HepG2 (cell line): Measurements from ENCODE around the gene BCDIN3D. TPM values are rescaled to one million over a fixed set of nuclear protein-coding genes. Genes with fewer than 3 reads are reported as not detected.

Experiments
- ATAC-seq: fragments of 200-7000 bp; cut with Tn5 transposase; 3 replicates; pipeline ENCODE4 v1.9.1; 2020; ENCODE audit warnings: mild to moderate bottlenecking, moderate library complexity
- BruUV-seq: library from RNA; stranded (reverse); fragments of 400-500 nt; replicated peaks from 2 replicates; lab custom pipeline; 2021; lab: Mats Ljungman, UMichigan
- CTCF ChIA-PET: fragments of 300-600 bp; formaldehyde crosslinking; extraction: SDS; loops from one replicate; lab custom pipeline; 2021; ENCODE audit warnings: low total read pairs, inconsistent platforms, low intra/inter-chr PET ratio; lab: Yijun Ruan, JAX
- POLR2A ChIA-PET: fragments of 350-600 bp; sonication (Branson Sonifier 250); formaldehyde crosslinking; loops from one replicate; lab custom pipeline; 2020; ENCODE audit warnings: antibody characterized with exemption, inconsistent platforms; lab: Yijun Ruan, JAX
- DNase-seq: peaks from one replicate; pipeline ENCODE4 v3.0.0-alpha.2; 2015; ENCODE audit warnings: low spot score
- FAIRE-seq: peaks from 3 replicates; lab custom pipeline; 2011; peaks lifted over from hg19 to GRCh38; lab: Jason Lieb, UNC
- H2AFZ ChIP-seq: one replicate; pipeline ENCODE4 v1.6.1; 2011; ENCODE audit warnings: low read length, inconsistent platforms
- H3K27ac ChIP-seq: fragments of 300-600 bp; 3 replicates; pipeline ENCODE4 v1.8.0; 2011; ENCODE audit warnings: mixed run types, mild to moderate bottlenecking, mixed read lengths, low read length, inconsistent platforms; ENCODE audit not compliant: insufficient read depth; ENCODE audit errors: extremely low read length
- H3K27me3 ChIP-seq, 2 experiments: fragments of 200-600 bp in 1 of 2; 2 replicates in 1 of 2; 3 replicates in 1 of 2; pipeline versions ENCODE4 v1.6.0 to v1.8.0; 2011; ENCODE audit warnings: low read length in 2 of 2, mild to moderate bottlenecking in 2 of 2, moderate library complexity in 2 of 2, inconsistent platforms in 1 of 2; ENCODE audit not compliant: insufficient read depth in 2 of 2, control insufficient read depth in 1 of 2
- H3K36me3 ChIP-seq, 2 experiments: fragments of 200-600 bp in 1 of 2; replicated peaks in 1 of 2; 2 replicates in 1 of 2; 3 replicates in 1 of 2; pipeline versions ENCODE4 v1.5.1 to v1.8.0; 2011; ENCODE audit warnings: low read length in 2 of 2, inconsistent platforms in 1 of 2; ENCODE audit not compliant: insufficient read depth in 2 of 2, control insufficient read depth in 1 of 2
- H3K4me1 ChIP-seq: 2 replicates; pipeline ENCODE4 v1.5.1; 2012; ENCODE audit warnings: low read length, inconsistent platforms; ENCODE audit not compliant: insufficient read depth
- H3K4me2 ChIP-seq: 2 replicates; pipeline ENCODE4 v1.6.0; 2011; ENCODE audit warnings: low read depth, low read length, inconsistent platforms
- H3K4me3 ChIP-seq, 3 experiments: fragments of 200-600 bp in 1 of 3; sonication (generic), shearing (Covaris generic) in 1 of 3; replicated peaks in 1 of 3; 2 replicates each; pipeline ENCODE4 v1.5.1; 2011 to 2016; ENCODE audit warnings: low read length in 3 of 3, inconsistent platforms in 2 of 3, low read depth in 2 of 3, mild to moderate bottlenecking in 2 of 3, control low read depth in 1 of 3, mixed read lengths in 1 of 3; ENCODE audit not compliant: insufficient read depth in 1 of 3
- H3K79me2 ChIP-seq: one replicate; pipeline ENCODE4 v1.6.1; 2011; ENCODE audit warnings: low read length, inconsistent platforms; ENCODE audit not compliant: insufficient read depth
- H3K9ac ChIP-seq: 2 replicates; pipeline ENCODE4 v1.6.0; 2011; ENCODE audit warnings: mild to moderate bottlenecking, low read depth, low read length, inconsistent platforms; ENCODE audit not compliant: insufficient read depth
- H3K9me3 ChIP-seq: 2 replicates; pipeline ENCODE4 v1.5.1; 2012; ENCODE audit warnings: mild to moderate bottlenecking, low read length
- H4K20me1 ChIP-seq: 2 replicates; pipeline ENCODE4 v1.6.0; 2011; ENCODE audit warnings: inconsistent platforms, mild to moderate bottlenecking, low read length, moderate library complexity; ENCODE audit not compliant: insufficient read depth
- ATAD3A ChIP-seq: sonication (generic); formaldehyde crosslinking; IDR thresholded peaks from 2 replicates; pipeline ENCODE4 v1.4.0; 2020; ENCODE audit warnings: missing genetic modification reagents
- DNMT3B ChIP-seq: conservative IDR thresholded peaks from 2 replicates; pipeline ENCODE4 v1.6.1; 2016; ENCODE audit warnings: missing biosample characterization, control low read depth
- EP300 ChIP-seq, 3 experiments: sonication (generic) in 1 of 3; formaldehyde crosslinking in 1 of 3; IDR thresholded peaks; 2 replicates each; pipeline versions ENCODE4 v1.5.1 to v1.6.1; 2011 to 2020; ENCODE audit warnings: low read depth in 2 of 3, low read length in 2 of 3, borderline replicate concordance in 1 of 3, improper control_type of control experiment in 1 of 3, mild to moderate bottlenecking in 1 of 3, missing genetic modification reagents in 1 of 3, moderate library complexity in 1 of 3
- ETV5 ChIP-seq: IDR thresholded peaks from 2 replicates; pipeline ENCODE4 v1.6.1; 2018; ENCODE audit warnings: missing biosample characterization, missing genetic modification reagents, inconsistent platforms, borderline replicate concordance
- FOXK1 ChIP-seq: sonication (generic); formaldehyde crosslinking; IDR thresholded peaks from 2 replicates; pipeline ENCODE4 v1.4.0; 2020; ENCODE audit warnings: low read depth, missing genetic modification reagents, borderline replicate concordance
- HMGA1 ChIP-seq: sonication (generic); formaldehyde crosslinking; conservative IDR thresholded peaks from 2 replicates; pipeline ENCODE4 v1.4.0; 2020; ENCODE audit warnings: missing genetic modification reagents
- PAX8 ChIP-seq: sonication (generic); formaldehyde crosslinking; IDR thresholded peaks from 2 replicates; pipeline ENCODE4 v1.8.0; 2022; ENCODE audit warnings: mild to moderate bottlenecking, missing genetic modification reagents, borderline replicate concordance
- SNAI1 ChIP-seq: sonication (generic); formaldehyde crosslinking; IDR thresholded peaks from 2 replicates; pipeline ENCODE4 v1.5.0; 2020; ENCODE audit warnings: mild to moderate bottlenecking, missing genetic modification reagents, borderline replicate concordance
- SNAPC4 ChIP-seq: sonication (generic); formaldehyde crosslinking; IDR thresholded peaks from 2 replicates; pipeline ENCODE4 v1.4.0; 2020; ENCODE audit warnings: mild to moderate bottlenecking, missing genetic modification reagents
- STAG1 ChIP-seq: sonication (generic); formaldehyde crosslinking; IDR thresholded peaks from 2 replicates; pipeline ENCODE4 v1.4.0; 2020; ENCODE audit warnings: missing genetic modification reagents
- THAP11 ChIP-seq: IDR thresholded peaks from 2 replicates; pipeline ENCODE4 v1.6.1; 2016; ENCODE audit warnings: missing biosample characterization, missing genetic modification reagents
- ZBTB7B ChIP-seq: sonication (generic); formaldehyde crosslinking; IDR thresholded peaks from 2 replicates; pipeline ENCODE4 v1.4.0; 2020; ENCODE audit warnings: missing genetic modification reagents
- ZFP36L1 ChIP-seq: sonication (generic); formaldehyde crosslinking; IDR thresholded peaks from 2 replicates; pipeline ENCODE4 v1.8.0; 2022; ENCODE audit warnings: mild to moderate bottlenecking, missing genetic modification reagents, moderate library complexity
- ZNF326 ChIP-seq: sonication (generic); formaldehyde crosslinking; IDR thresholded peaks from 2 replicates; pipeline ENCODE4 v1.4.0; 2020; ENCODE audit warnings: missing genetic modification reagents, borderline replicate concordance
- ZNF432 ChIP-seq: sonication (generic); formaldehyde crosslinking; IDR thresholded peaks from 2 replicates; pipeline ENCODE4 v1.5.0; 2020; ENCODE audit warnings: missing genetic modification reagents, mild to moderate bottlenecking, borderline replicate concordance
- ZNF549 ChIP-seq: sonication (generic); formaldehyde crosslinking; IDR thresholded peaks from 2 replicates; pipeline ENCODE4 v1.5.0; 2020; ENCODE audit warnings: missing genetic modification reagents
- ZNF704 ChIP-seq: sonication (generic); formaldehyde crosslinking; IDR thresholded peaks from 2 replicates; pipeline ENCODE4 v1.8.1; 2023; ENCODE audit warnings: mild to moderate bottlenecking, inconsistent platforms, moderate library complexity, missing genetic modification reagents, borderline replicate concordance
- WGBS: methylation state at CpG from one replicate; pipeline ENCODE4 v1.1.6; 2017; ENCODE audit warnings: low lambda C conversion rate; 5-methylcytosine and 5-hydroxymethylcytosine counted together
- in situ Hi-C: cut with HindIII; loops from 2 replicates; pipeline ENCODE4 v1.10.0; 2017; ENCODE audit warnings: low pct_unique_long_range_greater_than_20kb; ENCODE audit not compliant: extremely low pct_ligation_motif_present
- intact Hi-C: fragments of 100-400 bp; cut with micrococcal nuclease; formaldehyde crosslinking; loops from one replicate; pipeline ENCODE4 v1.10.0; 2022; ENCODE audit not compliant: unreplicated experiment
- polyA plus RNA-seq, 8 experiments: library from polyadenylated mRNA; depleted of rRNA in 3 of 8; stranded (reverse) in 7 of 8; unstranded in 1 of 8; fragments of >200 nt; fragmentation: Illumina TruSeq in 4 of 8; extraction: Trizol in 4 of 8; gene quantifications; 2 replicates each; pipeline versions ENCODE4 v1.2.1 to v1.2.3, GENCODE V29; 2011 to 2016; ENCODE audit warnings: low read depth in 4 of 8, missing spikeins in 1 of 8, mixed read lengths in 1 of 8; ENCODE audit not compliant: insufficient read depth in 1 of 8
- total RNA-seq, 5 experiments: library from RNA; depleted of rRNA; stranded (reverse); fragments of >200 nt; fragmentation: Illumina TruSeq; extraction: Trizol; gene quantifications; 2 replicates each; pipeline ENCODE4 v1.2.3, GENCODE V29; 2016; ENCODE audit warnings: low read depth in 1 of 5

Gene BCDIN3D
- total and polyA plus RNA-seq, 2 of the 13 experiments (the other 11 are each of a cell fraction or from before 2014, with no cell fraction given): 2.2 to 2.5 TPM

DNA sequence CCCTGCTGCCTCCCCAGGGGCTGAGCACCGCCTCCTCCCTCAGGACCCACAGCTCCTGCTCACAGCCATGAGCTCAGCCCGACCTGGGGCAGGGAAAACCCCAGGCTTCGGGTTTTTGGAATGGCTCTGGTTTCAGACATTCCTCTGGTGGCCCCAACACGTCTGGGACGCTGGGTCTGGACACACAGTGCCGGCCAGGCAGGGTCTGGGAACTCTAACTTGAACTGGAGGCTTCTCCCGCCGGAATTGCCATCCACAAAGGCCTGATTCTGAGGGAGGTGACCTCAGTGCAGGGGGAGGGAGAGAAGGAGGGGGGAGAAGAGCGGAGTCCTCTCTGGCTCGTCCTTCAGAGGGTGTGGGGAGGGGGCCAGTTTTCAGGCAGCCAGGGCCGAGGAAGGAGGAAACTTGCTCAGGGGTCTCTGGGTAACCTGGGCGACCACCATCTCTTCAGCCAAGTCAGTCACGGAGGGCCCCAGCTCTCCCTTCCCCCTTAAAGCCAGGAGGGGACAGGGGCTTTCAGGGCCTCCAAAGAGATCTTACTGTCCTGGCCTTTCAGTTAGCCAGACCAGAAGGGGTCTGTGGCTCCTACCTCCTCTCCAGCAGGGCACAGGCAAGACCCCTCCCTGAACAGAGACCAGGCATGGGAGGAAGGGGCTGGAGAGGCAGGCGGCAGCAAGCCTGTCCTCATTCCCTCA lies 34.1 kb downstream of the BCDIN3D start (continued):
- TF ChIP-seq SNAPC4 (CRISPR knock-in tag): no peak
- TF ChIP-seq ZFP36L1 (CRISPR knock-in tag): no peak

DNA sequence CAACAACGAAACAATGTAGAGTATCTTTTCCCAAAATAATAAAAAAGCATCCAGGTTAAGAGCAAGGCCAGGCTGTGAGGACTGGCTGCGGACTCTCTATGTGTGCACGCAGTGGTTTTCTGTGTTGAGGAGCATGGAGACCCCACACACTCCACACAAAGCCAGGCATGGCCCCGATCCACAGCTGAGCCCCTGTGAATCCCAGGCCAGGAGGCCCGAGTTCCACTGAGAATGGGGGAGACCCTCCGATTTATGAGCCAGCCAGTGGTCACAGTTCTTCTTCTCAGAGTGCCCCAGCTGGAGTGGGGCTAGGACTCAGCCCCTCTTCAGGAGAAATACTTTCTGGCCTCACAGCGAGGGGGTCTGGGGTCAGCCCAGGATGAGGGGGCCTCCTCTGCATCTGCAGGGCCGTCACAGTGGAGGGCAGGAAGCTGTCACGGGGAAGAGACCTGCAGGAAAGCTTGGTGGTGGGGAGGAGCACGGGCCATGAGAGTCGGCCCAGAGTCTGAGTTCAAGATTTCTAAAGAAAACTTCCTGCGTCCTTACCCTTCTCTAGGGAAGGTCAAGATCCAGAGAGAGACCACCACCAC lies 34.8 kb downstream of the BCDIN3D start:
- H3K9me3 ChIP-seq: no peaks in the 10 kb centered on the region
- no peaks in the 10 kb centered on the region for H4K20me1 ChIP-seq
- no peak overlapping the region for H3K9ac ChIP-seq
- FAIRE-seq: no peak
- H2AFZ ChIP-seq: no peak overlapping the region
- no peak overlapping the region for H3K4me3 ChIP-seq
- ChIA-PET POLR2A (no interaction called here), CTCF (no interaction called here)
- peaks cover 5 to 30% of the 10 kb centered on the region in 2 experiments; a peak in 4 of 5 replicates for H3K36me3 ChIP-seq
- 96% methylated on average over 8 of the region's 12 CpGs for WGBS
- no peak for DNase-seq
- BruUV-seq: no TSS peak
- no peaks in the 10 kb centered on the region for H3K27me3 ChIP-seq
- H3K79me2 ChIP-seq: no peaks in the 10 kb centered on the region
- H3K27ac ChIP-seq: no peak overlapping the region
- no peak overlapping the region for H3K4me2 ChIP-seq
- intact Hi-C loops (no loop called here), in situ Hi-C loops (no loop called here)
- H3K4me1 ChIP-seq: no peaks in the 10 kb centered on the region
- no peak for ATAC-seq
- no peak for TF ChIP-seq SNAI1 (CRISPR knock-in tag)
- no peak for TF ChIP-seq ZNF704 (CRISPR knock-in tag)
- TF ChIP-seq STAG1 (CRISPR knock-in tag): no peak
- TF ChIP-seq ZBTB7B (CRISPR knock-in tag): no peak
- TF ChIP-seq ZNF549 (CRISPR knock-in tag): no peak
- no peak for TF ChIP-seq ZNF326 (CRISPR knock-in tag)
- no peak for TF ChIP-seq DNMT3B
- no peak for TF ChIP-seq HMGA1
- TF ChIP-seq THAP11 (CRISPR knock-in tag): no peak
- TF ChIP-seq ETV5 (CRISPR knock-in tag): no peak
- TF ChIP-seq FOXK1 (CRISPR knock-in tag): no peak
- TF ChIP-seq PAX8 (CRISPR knock-in tag): no peak
- no peak for TF ChIP-seq ATAD3A (CRISPR knock-in tag)
- no peak for TF ChIP-seq ZNF432 (CRISPR knock-in tag)
- no peak for TF ChIP-seq EP300 (IDR thresholded peaks at IDR 0.05; ENCODE audit: low read depth in 2 of 2, low read length in 2 of 2)
- TF ChIP-seq EP300 (CRISPR knock-in tag; IDR thresholded peaks at IDR 0.05; ENCODE audit: borderline replicate concordance): no peak
